Measurements from ENCODE around the gene ERICH6B. TPM values are rescaled to one million over a fixed set of nuclear protein-coding genes. Genes with fewer than 3 reads are reported as not detected.
A peak's percentile ranks its signal among the peaks of the same experiment; 100 is the strongest.

Gene ERICH6B
- total and polyA plus RNA-seq, 2 donors from 2014 or later: not detected

GRCh38 chr13:45626731-45627374 lies 11.3 kb upstream of the ERICH6B start:
- no peak overlapping the region for H3K27ac ChIP-seq (ENCODE audit: low read depth in 2 of 2, low read length in 2 of 2)
- no peaks in the 10 kb centered on the region for H3K36me3 ChIP-seq (ENCODE audit: control insufficient read depth in 2 of 3, insufficient read depth in 3 of 3, low read length in 3 of 3)
- intact Hi-C loops (cut with DNase I): no loop called here
- no peak for FAIRE-seq
- no peak for TF ChIP-seq CTCF (IDR thresholded peaks at IDR 0.05; ENCODE audit: borderline replicate concordance, extremely low read depth, insufficient read depth)
- no peaks in the 10 kb centered on the region for H3K27me3 ChIP-seq (ENCODE audit: control insufficient read depth, insufficient read depth, low read length)
- H3K9me3 ChIP-seq (ENCODE audit: control insufficient read depth in 2 of 3, insufficient read depth in 1 of 3, low read length in 3 of 3): no peaks in the 10 kb centered on the region
- H3K4me3 ChIP-seq (ENCODE audit: low read length in 3 of 3): no peak overlapping the region
- no peak for DNase-seq
- H3K4me1 ChIP-seq (ENCODE audit: control insufficient read depth in 2 of 3, insufficient read depth in 2 of 3, low read depth in 1 of 3, low read length in 3 of 3): no peaks in the 10 kb centered on the region
- H3K9ac ChIP-seq (ENCODE audit: low read length in 3 of 3): peak overlapping the region in 1 of 3 donors; percentile 17

GRCh38 chr13:45623516-45624090 lies 8.1 kb upstream of the ERICH6B start:
- H3K4me1 ChIP-seq (ENCODE audit: control insufficient read depth in 2 of 3, insufficient read depth in 2 of 3, low read depth in 1 of 3, low read length in 3 of 3): no peaks in the 10 kb centered on the region

GRCh38 chr13:45621950-45622349 lies 6.4 kb upstream of the ERICH6B start:
- Histone ChIP-seq H3K4me1 (ENCODE audit: control insufficient read depth in 2 of 3, insufficient read depth in 2 of 3, low read depth in 1 of 3, low read length in 3 of 3) (no peaks in the 10 kb centered on the region), H3K9me3 (ENCODE audit: control insufficient read depth in 2 of 3, insufficient read depth in 1 of 3, low read length in 3 of 3) (no peaks in the 10 kb centered on the region), H3K27ac (ENCODE audit: low read depth in 2 of 2, low read length in 2 of 2) (no peak overlapping the region), H3K36me3 (ENCODE audit: control insufficient read depth in 2 of 3, insufficient read depth in 3 of 3, low read length in 3 of 3) (no peaks in the 10 kb centered on the region), H3K4me3 (ENCODE audit: low read length in 3 of 3) (no peak overlapping the region), H3K27me3 (ENCODE audit: control insufficient read depth, insufficient read depth, low read length) (no peaks in the 10 kb centered on the region), H3K9ac (ENCODE audit: low read length in 3 of 3) (no peak overlapping the region)
- DNase-seq (peak in 3 of 5 donors; percentile 21 to 30 (median 25)), FAIRE-seq (no peak)
- TF ChIP-seq CTCF (IDR thresholded peaks at IDR 0.05; ENCODE audit: borderline replicate concordance, extremely low read depth, insufficient read depth): no peak
- intact Hi-C loops (cut with DNase I): no loop called here

More at GRCh38 chr13:45623516-45624090, 8.1 kb upstream of the ERICH6B start:
- Histone ChIP-seq H3K27me3 (ENCODE audit: control insufficient read depth, insufficient read depth, low read length) (no peaks in the 10 kb centered on the region), H3K27ac (ENCODE audit: low read depth in 2 of 2, low read length in 2 of 2) (no peak overlapping the region), H3K4me3 (ENCODE audit: low read length in 3 of 3) (no peak overlapping the region), H3K9ac (ENCODE audit: low read length in 3 of 3) (no peak overlapping the region), H3K9me3 (ENCODE audit: control insufficient read depth in 2 of 3, insufficient read depth in 1 of 3, low read length in 3 of 3) (no peaks in the 10 kb centered on the region), H3K36me3 (ENCODE audit: control insufficient read depth in 2 of 3, insufficient read depth in 3 of 3, low read length in 3 of 3) (no peaks in the 10 kb centered on the region)
- peak in 1 of 5 donors; percentile 33 for DNase-seq
- peak; percentile 58 for FAIRE-seq
- intact Hi-C loops (cut with DNase I): no loop called here
- peak; percentile 47 for TF ChIP-seq CTCF (IDR thresholded peaks at IDR 0.05; ENCODE audit: borderline replicate concordance, extremely low read depth, insufficient read depth)
